Measurements from ENCODE around the gene TJP1.

The TJP1 gene

DNA sequence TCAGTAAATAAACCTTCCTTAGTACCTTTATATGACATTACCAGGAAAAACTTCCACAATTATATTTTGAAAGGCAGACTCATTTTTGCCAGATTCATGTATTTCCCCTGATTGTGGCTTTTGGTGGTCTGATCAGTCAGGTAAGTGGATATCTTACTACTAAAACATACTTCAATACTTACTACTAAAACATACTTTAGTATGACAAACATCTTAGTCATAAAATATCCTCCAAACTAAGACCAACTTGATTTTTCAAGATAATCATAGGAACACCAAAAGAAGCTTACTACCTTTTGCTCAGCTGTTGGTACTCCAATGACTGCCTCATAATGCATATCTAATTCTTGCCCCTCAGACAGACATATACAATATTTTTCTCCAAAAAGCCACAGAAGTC is 9.3 kb downstream of the TJP1 start:
- TF ChIP-seq, protein P1, sequence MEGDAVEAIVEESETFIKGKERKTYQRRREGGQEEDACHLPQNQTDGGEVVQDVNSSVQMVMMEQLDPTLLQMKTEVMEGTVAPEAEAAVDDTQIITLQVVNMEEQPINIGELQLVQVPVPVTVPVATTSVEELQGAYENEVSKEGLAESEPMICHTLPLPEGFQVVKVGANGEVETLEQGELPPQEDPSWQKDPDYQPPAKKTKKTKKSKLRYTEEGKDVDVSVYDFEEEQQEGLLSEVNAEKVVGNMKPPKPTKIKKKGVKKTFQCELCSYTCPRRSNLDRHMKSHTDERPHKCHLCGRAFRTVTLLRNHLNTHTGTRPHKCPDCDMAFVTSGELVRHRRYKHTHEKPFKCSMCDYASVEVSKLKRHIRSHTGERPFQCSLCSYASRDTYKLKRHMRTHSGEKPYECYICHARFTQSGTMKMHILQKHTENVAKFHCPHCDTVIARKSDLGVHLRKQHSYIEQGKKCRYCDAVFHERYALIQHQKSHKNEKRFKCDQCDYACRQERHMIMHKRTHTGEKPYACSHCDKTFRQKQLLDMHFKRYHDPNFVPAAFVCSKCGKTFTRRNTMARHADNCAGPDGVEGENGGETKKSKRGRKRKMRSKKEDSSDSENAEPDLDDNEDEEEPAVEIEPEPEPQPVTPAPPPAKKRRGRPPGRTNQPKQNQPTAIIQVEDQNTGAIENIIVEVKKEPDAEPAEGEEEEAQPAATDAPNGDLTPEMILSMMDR (IDR thresholded peaks at IDR 0.05; ENCODE audit: borderline replicate concordance, insufficient read depth, low read depth, low read length): no peak
- H3K4me3 ChIP-seq (ENCODE audit: low read depth, low read length): no peak overlapping the region

DNA sequence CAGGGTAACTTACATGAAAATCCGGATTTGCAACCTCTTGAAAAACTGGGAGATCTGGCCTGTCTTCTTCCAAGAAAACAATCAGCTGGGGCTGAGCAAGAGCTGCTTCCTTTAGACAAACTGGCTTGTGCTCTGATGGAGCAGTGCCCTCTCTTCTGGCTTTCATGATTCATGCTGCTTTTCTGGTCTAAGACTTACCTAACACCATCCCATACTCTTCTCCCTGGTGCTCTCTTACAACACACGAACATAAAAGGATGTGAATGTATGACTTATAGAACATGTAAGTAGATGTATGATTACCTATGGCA is 9.9 kb downstream of the TJP1 start:
- H3K4me3 ChIP-seq (ENCODE audit: low read depth, low read length): no peak overlapping the region
- TF ChIP-seq, protein P1 (IDR thresholded peaks at IDR 0.05; ENCODE audit: borderline replicate concordance, insufficient read depth, low read depth, low read length): no peak

DNA sequence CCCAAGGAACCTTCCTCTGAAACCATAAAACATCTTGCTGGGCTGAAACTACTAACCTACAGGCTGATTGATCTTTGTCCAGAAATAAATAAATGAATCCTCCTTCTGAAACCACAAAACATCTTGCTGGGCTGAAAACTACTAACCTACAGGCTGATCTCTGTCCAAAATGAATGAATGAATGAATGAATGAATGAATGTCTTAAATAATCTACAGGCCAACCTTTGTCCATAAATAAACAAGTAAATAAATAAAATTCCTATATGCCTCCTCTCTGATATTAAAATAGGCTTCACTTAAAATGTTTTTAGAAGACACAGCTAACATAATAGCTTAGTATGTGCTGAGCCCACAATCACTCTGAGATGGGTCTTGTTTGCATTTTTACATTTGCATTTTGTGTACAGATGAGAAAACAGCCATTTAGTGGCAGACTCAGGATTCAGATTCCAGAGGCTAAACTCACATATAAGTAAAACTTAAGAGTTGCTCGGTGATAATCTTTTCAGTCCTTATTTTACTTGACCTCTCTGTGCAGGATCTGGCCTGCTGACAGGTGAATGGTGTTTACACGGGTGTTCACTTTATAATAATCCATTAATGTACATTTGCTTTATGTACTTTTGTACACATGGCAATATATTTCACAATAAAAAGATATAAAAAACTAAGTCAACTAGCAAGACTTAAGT is 10.4 kb downstream of the TJP1 start:
- no peak overlapping the region for H3K4me3 ChIP-seq (ENCODE audit: low read depth, low read length)
- TF ChIP-seq, protein P1 (IDR thresholded peaks at IDR 0.05; ENCODE audit: borderline replicate concordance, insufficient read depth, low read depth, low read length): no peak

DNA sequence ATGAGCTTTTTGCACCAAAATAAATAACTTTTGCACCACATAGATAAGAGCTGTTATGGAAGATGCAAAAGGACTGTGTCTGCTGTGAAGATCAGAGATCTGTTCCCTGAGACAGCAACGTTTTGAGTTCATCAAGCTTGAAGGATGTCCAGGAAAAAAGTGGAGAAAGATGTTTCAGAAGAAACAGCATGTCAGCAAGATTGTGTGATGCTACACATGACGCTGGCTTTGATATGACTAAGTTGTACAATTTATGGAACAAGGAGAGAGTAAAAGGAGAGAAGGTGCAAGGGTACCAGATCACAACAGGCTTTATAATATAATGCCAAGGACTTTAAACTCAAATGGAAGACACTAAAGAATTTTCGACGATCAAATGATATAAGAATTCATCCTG is 16.6 kb downstream of the TJP1 start:
- TF ChIP-seq, protein P1 (IDR thresholded peaks at IDR 0.05; ENCODE audit: borderline replicate concordance, insufficient read depth, low read depth, low read length): no peak
- no peak overlapping the region for H3K4me3 ChIP-seq (ENCODE audit: low read depth, low read length)

DNA sequence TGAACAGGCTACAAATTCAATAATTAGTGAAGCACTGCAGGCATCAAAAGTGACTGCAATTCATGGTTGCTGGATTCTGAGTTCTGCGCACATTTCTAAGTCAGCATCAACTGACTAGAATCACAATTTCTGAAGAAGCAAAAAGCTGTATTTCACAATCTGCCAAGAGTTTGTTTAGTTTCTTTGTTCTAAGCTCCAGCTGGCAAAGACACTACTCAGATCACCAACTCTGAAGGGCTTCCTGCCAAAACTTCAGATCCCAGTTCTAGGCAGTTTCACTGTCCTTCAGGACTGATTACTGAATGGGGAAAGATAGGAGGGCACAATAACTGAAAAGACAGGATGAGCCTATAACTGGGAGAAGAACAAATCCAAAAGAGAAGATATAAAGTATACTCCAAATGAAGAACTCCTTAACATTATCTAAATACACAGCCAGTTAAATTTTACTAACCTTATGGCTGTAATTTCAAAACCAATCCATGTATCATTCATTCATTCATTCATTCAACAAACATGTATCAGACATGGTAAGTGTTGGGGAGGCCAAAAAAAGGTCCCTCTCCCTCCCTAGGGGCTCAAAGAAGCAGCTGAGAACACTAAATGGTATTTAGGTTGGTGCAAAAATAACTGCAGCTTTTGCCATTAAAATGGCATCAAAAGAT is 17.1 kb downstream of the TJP1 start:
- no peak overlapping the region for H3K4me3 ChIP-seq (ENCODE audit: low read depth, low read length)
- TF ChIP-seq, protein P1 (IDR thresholded peaks at IDR 0.05; ENCODE audit: borderline replicate concordance, insufficient read depth, low read depth, low read length): no peak

DNA sequence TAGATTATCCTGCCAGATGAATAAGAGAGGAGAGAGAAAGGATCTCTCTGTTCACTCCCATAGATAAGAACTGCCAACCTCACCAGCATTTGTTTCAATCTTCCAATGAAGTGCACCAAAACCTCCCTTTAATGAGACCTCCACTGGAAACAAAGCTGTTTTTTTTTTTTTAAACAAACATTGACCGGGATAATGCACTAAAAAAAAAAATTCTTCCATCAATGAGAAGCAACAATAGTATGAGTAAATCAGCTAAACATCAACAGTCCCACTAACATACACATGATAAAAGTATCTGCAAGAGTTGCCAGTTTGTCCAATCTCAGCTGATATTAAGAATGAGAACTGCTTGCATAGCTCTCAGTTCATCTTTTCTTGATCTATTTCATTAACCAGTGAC is 19.9 kb downstream of the TJP1 start:
- TF ChIP-seq, protein P1 (IDR thresholded peaks at IDR 0.05; ENCODE audit: borderline replicate concordance, insufficient read depth, low read depth, low read length): no peak

More for the DNA sequence above, 19.9 kb downstream of the TJP1 start:
- no peak overlapping the region for H3K4me3 ChIP-seq (ENCODE audit: low read depth, low read length)

Data from GM12875 (cell line).